ENCODE data around the gene SERP2. TPM values are rescaled to one million over a fixed set of nuclear protein-coding genes. Genes with fewer than 3 reads are reported as not detected.

Gene SERP2
- total and polyA plus RNA-seq, 9 of the 15 experiments (the other 6 are each of a cell fraction or from before 2014, with no cell fraction given), result 0.13 TPM; not detected in 8

DNA sequence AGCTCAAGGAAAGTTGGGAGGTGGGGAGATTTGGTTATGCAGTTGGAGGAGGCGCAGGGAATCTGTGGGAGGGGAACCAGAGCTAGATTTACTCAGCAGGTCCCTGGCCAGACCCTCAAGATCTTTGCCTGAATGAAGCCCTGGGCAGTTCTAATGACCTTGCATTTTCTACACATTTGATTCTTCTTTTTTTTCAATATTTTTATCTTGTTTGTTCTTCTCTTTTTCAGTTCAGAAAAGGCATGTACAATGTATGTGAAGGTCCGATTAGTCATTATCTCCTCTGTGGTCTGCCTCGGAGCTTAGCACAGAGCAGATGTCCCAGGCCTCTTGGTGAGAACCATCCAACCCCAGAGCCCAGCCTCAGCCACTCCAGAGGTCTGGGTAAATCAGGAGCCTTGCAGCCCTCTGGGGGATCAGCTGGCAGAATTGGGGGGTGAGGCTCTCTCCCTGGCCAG, 24.2 kb downstream of the SERP2 start (continued):
- TF ChIP-seq TCF7L2 (IDR thresholded peaks at IDR 0.05; ENCODE audit: low read depth, low read length), result no peak
- TF ChIP-seq DPF2 (IDR thresholded peaks at IDR 0.05), result peak; percentile 95
- peak; percentile 88 for TF ChIP-seq C11orf30 (IDR thresholded peaks at IDR 0.05; ENCODE audit: low read depth)
- TF ChIP-seq TSHZ1 (CRISPR knock-in tag; IDR thresholded peaks at IDR 0.05), result no peak
- TF ChIP-seq, protein P1, sequence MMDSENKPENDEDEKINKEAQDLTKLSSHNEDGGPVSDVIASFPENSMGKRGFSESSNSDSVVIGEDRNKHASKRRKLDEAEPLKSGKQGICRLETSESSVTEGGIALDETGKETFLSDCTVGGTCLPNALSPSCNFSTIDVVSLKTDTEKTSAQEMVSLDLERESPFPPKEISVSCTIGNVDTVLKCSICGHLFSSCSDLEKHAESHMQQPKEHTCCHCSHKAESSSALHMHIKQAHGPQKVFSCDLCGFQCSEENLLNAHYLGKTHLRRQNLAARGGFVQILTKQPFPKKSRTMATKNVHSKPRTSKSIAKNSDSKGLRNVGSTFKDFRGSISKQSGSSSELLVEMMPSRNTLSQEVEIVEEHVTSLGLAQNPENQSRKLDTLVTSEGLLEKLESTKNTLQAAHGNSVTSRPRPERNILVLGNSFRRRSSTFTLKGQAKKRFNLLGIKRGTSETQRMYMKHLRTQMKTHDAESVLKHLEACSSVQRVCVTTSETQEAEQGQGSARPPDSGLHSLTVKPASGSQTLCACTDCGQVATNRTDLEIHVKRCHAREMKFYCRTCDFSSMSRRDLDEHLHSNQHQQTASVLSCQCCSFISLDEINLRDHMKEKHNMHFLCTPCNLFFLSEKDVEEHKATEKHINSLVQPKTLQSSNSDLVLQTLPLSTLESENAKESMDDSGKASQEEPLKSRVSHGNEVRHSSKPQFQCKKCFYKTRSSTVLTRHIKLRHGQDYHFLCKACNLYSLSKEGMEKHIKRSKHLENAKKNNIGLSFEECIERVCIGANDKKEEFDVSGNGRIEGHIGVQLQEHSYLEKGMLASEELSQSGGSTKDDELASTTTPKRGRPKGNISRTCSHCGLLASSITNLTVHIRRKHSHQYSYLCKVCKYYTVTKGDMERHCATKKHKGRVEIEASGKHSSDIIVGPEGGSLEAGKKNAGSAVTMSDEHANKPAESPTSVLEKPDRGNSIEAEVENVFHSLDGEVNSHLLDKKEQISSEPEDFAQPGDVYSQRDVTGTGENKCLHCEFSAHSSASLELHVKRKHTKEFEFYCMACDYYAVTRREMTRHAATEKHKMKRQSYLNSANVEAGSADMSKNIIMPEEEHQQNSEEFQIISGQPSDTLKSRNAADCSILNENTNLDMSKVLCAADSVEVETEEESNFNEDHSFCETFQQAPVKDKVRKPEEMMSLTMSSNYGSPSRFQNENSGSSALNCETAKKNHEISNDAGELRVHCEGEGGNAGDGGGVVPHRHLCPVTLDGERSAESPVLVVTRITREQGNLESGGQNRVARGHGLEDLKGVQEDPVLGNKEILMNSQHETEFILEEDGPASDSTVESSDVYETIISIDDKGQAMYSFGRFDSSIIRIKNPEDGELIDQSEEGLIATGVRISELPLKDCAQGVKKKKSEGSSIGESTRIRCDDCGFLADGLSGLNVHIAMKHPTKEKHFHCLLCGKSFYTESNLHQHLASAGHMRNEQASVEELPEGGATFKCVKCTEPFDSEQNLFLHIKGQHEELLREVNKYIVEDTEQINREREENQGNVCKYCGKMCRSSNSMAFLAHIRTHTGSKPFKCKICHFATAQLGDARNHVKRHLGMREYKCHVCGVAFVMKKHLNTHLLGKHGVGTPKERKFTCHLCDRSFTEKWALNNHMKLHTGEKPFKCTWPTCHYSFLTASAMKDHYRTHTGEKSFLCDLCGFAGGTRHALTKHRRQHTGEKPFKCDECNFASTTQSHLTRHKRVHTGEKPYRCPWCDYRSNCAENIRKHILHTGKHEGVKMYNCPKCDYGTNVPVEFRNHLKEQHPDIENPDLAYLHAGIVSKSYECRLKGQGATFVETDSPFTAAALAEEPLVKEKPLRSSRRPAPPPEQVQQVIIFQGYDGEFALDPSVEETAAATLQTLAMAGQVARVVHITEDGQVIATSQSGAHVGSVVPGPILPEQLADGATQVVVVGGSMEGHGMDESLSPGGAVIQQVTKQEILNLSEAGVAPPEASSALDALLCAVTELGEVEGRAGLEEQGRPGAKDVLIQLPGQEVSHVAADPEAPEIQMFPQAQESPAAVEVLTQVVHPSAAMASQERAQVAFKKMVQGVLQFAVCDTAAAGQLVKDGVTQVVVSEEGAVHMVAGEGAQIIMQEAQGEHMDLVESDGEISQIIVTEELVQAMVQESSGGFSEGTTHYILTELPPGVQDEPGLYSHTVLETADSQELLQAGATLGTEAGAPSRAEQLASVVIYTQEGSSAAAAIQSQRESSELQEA (IDR thresholded peaks at IDR 0.05; ENCODE audit: low read depth), result no peak
- TF ChIP-seq POLR3G (IDR thresholded peaks at IDR 0.05; ENCODE audit: extremely low read depth, insufficient read length, insufficient replicate concordance), result no peak
- no peak for TF ChIP-seq E2F3 (CRISPR knock-in tag; IDR thresholded peaks at IDR 0.05)
- no peak for TF ChIP-seq E2F8 (IDR thresholded peaks at IDR 0.05; ENCODE audit: low read depth, partially characterized antibody)
- TF ChIP-seq ZNF165 (CRISPR knock-in tag; IDR thresholded peaks at IDR 0.05; ENCODE audit: borderline replicate concordance), result no peak
- no peak for TF ChIP-seq ZBTB43 (CRISPR knock-in tag; IDR thresholded peaks at IDR 0.05)

All from K562 (cell line).